NCI-H774 (cell line): Measurements from ENCODE around the gene PARP4.
"Not testable (repeated sequence)": the region's sequence is repeated elsewhere in the genome, so short reads cannot be mapped to it uniquely, and the experiment has no call there.

Experiments
- DNase-seq: peaks from one replicate; lab custom pipeline; 2025; lab: John Stamatoyannopoulos, UW

Gene PARP4

DNA sequence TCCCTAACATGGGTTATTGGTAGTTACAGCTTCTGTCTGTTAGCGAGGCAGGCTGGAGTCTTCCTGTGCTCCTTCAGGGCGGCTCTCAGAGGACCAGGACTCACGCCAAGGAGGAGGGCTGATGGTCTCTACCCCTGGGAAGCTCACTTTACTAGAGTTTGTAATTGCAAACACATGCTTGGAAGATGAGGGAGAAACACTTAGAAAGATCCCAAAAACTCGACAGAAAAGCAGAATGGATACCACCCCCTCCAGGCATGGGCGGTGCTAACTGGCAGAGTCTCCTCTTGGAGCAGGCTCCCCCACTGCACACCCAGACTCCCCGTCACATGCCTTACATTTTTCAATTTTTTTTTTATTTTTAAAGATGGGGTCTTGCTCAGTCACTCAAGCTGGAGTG lies 62.0 kb downstream of the PARP4 start:
- no peak for DNase-seq

DNA sequence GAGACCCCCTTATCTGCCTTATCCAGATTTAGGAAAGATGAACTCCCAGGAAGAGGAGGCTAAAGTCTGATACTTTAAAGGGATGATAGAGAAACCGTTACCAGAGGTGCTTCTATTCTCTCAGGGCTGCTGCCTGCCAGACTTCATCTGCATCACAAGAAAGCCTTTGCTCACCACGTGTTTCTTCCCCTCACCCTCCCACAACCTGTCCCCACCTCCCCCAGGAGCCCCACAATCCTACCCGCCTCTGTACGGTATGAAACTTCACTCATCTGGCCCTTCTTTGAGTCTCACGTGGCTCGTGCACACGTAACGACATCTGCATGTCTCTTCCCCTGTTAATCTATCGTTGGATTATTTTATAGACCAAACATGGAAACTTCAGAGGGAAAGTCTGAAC lies 67.7 kb downstream of the PARP4 start:
- not testable (repeated sequence) for DNase-seq

DNA sequence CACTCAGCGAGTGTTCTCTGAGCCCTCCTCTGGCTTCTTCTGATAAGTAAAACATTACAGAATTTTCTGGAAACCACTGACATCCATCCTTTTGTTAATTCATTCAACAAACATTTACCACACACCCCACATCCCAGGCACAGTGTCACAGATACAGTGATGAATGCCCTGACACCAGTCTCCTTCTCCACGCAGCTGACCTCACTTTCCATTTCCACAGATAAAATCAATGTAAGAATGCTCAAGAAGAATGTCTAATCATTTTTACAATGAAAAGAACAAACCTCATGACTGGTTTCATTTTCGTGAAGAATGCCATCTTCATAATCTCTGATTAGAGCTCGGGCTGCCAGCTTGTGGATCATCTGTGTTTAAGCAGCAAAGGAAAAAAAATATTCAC lies 69.2 kb downstream of the PARP4 start:
- DNase-seq, result no peak

GRCh38 chr13:24426045-24426444 lies 86.5 kb downstream of the PARP4 start:
- DNase-seq, result not testable (repeated sequence)

DNA sequence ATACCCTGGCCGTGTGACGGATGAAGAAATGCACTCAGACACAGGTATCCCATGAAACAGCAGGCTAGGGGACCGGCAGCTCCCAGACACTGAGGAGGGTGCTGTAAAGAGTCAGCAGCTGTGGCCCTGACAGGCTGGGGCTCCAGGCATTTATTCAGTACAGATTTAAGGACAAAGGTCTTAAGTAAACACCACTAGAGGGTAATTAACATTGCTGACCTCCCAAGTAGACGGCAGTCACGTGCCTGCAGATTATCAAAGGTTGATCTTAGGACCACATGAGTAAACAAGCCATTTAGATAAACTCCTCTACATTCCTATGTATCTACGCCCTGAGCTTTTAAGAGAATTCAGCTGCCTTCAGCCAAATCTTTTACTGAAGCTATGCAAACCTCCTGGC lies 92.9 kb downstream of the PARP4 start:
- not testable (repeated sequence) for DNase-seq

GRCh38 chr13:24407844-24408243 lies 104.7 kb downstream of the PARP4 start:
- DNase-seq, result no peak

DNA sequence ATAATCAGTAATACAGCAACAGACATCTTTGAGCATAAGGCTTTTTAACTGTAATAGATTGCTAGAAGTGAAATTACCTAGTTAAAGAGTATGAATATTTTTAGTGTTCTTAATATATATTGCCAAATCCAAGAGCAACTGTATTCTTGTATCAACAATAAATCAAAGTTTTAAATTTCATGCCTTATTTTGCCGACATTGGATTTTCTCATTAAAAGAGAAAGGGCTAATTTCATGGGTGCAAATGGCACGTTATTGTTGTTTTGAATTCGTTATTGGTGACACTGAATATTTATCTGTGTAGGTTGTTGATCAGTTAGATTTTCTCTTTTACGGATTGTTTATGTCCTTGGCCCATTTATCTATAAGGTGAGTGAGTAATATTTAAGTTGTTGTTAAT lies 106.1 kb downstream of the PARP4 start:
- DNase-seq, result no peak

GRCh38 chr13:24396821-24397220 lies 115.8 kb downstream of the PARP4 start:
- no peak for DNase-seq

DNA sequence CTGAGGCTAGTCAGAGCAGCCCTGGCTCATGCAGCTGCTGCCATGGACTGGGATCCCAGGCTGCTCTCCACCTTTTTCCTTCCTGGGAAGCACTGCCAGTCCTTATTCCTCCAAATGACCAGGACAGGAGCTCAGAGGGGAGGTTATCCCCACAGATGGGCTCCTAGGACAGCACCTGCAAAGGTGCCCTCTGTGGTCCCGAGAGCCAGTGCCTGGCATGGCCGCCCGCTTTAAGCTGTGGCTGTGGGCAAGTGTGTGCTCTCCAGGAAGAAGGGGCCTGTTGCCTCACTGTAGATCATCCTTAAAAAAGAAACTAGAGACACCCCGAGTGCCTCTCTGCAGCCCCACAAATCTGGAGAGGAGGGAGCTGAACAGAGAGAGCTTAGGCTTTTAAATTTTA lies 119.6 kb downstream of the PARP4 start:
- no peak for DNase-seq

- DNase-seq, result not testable (repeated sequence)
These were observed 120.6 kb downstream of the PARP4 start for GRCh38 chr13:24391771-24392683.

DNA sequence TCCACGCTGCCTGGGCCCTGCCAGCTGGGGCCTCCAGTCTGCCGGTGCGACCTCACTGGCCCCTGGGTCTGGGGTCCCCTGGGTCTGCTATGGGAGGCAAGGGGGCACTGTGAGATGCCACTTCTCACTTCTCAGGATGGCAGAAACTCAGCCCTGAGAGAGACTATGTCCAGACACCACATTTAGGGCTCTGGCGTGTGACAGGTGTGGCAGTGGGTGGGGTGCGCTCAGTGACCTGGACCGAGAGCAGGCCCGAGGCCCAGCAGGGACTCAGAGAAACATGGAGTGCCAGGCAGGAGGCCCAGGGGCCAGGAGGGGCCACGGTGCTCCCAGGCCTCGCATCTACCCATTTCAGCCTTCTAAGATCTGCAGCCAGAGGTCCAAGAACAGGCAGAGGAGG lies 121.8 kb downstream of the PARP4 start:
- DNase-seq, result not testable (repeated sequence)

DNA sequence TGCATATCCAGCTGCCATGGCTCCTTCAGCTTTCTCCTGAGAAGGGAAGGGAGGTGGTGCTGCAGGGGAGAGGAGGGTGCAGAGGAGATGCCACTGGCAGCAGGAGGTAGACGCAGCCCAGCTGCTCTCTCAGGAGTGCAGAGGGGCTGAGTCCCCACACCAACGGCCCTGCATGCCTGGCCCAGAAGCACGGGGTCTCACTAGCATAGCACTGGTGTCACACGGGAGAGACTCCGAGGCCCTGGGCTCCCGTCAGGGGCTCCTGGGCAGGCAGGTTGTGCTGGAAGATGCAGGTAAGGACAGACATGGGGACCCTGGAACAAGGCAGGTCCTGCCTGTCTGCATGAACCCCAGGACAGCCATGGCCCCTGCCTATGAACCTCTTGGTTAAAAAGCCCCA lies 123.1 kb downstream of the PARP4 start:
- no peak for DNase-seq

- not testable (repeated sequence) for DNase-seq
These were observed 123.8 kb downstream of the PARP4 start for GRCh38 chr13:24388743-24389142.

- no peak for DNase-seq
These were observed 125.5 kb downstream of the PARP4 start for GRCh38 chr13:24386816-24387708.

DNA sequence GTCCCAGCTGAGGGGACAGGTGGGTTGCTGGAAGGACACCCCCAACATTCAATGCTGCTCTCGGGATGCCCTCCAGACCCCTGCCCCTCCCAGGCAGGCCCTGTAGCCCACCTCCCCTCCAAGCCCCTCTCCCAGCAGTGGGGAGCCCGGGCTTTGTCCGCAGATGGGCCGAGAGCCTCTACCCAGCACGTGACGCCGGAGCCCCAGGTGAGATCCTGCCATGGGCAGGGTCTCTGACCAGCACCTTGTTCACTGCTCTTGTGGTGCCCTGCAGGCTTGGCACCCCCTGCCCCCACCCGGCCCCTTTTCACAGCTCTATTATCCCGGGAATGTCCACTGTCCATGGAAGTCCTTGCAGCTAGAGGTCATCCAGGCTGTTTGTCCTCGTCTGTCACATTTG lies 126.7 kb downstream of the PARP4 start:
- no peak for DNase-seq

GRCh38 chr13:24384946-24385345 lies 127.6 kb downstream of the PARP4 start:
- not testable (repeated sequence) for DNase-seq

DNA sequence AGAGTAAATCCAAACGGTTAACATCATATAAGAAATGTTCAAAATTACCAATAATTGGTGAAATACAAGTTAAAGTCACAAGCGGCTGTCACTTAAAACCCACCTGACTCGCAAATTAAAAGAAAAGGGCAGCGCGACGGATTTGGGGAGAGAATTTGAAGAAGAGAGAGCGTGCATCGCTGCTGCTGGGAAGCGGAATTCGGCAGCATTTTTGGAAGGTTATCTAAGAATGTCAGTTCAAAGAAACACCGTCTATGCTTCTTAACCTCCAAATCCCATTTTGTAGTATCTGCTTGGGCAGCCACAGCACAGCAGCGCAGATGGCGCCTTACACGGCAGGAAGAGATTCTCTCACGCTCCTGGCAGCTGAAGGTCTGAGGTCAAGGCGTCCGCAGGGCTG lies 128.5 kb downstream of the PARP4 start:
- DNase-seq, result not testable (repeated sequence)

DNA sequence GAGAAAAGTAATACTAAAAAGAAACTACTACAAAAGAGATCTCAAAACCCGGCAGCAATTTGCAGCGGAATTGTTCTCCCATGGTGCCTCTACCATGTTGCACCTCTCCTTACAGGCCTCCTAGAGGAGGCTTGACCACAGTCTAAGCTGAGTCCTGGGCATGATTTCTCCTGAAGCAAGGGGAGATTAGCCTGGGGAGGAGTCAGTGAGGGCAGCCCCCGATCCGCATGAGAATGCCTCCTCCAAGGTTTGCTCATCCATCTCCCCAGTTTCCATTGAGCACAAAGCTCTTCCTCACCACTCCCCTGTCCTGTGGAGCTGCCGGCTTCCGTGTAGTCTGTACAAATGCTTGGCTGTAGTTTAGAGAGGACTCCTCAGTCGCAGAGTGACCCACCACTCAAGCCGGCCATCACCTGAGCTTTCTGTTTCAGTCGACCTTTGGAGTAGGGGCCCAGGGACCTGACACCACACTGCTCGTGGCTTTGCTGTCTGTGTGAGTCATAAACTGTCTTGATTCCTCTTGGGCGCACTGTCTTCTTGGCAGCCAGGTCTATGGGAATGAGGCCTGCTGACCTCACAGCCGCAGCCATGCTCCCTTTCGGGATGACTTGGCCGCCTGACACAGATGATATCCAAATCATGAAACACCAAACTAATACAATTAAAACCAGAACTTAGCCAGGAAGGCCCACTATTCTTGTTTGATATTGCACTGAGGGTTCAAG lies 130.9 kb downstream of the PARP4 start:
- no peak for DNase-seq

DNA sequence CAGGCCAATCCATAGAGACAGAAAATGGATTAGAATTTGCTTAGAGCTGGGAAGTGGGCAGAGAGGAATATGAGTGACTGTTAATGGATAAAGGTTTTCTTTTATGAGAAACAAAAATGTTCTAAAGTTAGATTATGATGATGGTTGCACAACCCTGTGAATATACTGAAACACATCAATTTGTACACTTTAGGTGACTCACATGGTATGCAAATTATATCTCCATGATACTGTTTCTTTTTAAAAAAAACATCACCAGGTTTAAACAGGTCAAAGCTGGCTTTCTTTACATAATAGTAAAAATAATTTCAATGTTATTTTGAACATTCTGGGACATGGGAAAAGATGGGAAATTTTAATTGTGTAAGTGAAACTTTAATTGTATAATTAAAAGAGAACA lies 131.7 kb downstream of the PARP4 start:
- not testable (repeated sequence) for DNase-seq

GRCh38 chr13:24380227-24380626 lies 132.4 kb downstream of the PARP4 start:
- not testable (repeated sequence) for DNase-seq

DNA sequence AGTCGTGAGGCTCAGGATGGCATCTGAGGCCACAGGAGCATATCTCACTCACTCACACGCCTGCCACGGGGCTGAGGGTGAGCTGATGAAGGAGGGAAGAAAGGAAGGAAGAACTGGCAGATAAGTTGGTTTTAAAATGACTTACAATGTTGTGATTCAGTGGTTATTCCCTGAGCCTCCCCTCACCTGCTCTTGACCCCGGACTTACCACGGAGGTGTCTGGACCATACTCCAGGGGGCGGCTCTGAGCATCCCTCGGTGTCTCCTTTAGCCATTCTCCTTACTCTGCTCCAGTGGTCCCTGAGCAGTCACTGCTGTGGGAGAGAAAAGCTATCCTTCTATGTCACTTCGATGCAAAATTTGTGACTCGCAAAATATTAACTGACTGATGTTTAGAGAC lies 141.3 kb downstream of the PARP4 start:
- DNase-seq, result not testable (repeated sequence)
